ENCODE measurements around the gene UBE2J1. TPM values are rescaled to one million over a fixed set of nuclear protein-coding genes. Genes with fewer than 3 reads are reported as not detected.
A peak's percentile ranks its signal among the peaks of the same experiment; 100 is the strongest.
"Not testable (repeated sequence)": the region's sequence is repeated elsewhere in the genome, so short reads cannot be mapped to it uniquely, and the experiment has no call there.

UBE2J1 gene
- total and polyA plus RNA-seq, 2 experiments from 2014 or later, result 42.9 to 44.5 TPM

- Histone ChIP-seq H3K4me3 (peak overlapping the region; percentile 3; the same call in 1 of the 2 replicates), H3F3A (ENCODE audit: insufficient read depth) (peaks cover 40% of the 10 kb centered on the region), H3K9me2 (ENCODE audit: insufficient read depth) (no peaks in the 10 kb centered on the region), H3K4me1 (ENCODE audit: insufficient read depth) (peaks cover 30% of the 10 kb centered on the region), H3K27me3 (replicated peaks; ENCODE audit: insufficient read depth) (no peaks in the 10 kb centered on the region; the same call in 1 of the 2 replicates), H2AFZ (no peak overlapping the region), H3K27ac (peak overlapping the region; percentile 63), H3K36me3 (ENCODE audit: low read depth) (no peaks in the 10 kb centered on the region), H4K20me1 (ENCODE audit: insufficient read depth) (no peaks in the 10 kb centered on the region), H3K9ac (0 out of 2 replicates have a peak overlapping the region, but pooled peaks have one; percentile 32), H3K79me2 (ENCODE audit: insufficient read depth) (no peaks in the 10 kb centered on the region), H3K9me3 (ENCODE audit: low read depth) (no peaks in the 10 kb centered on the region), H3K4me2 (ENCODE audit: unreplicated experiment) (peak overlapping the region; percentile 46)
- in situ Hi-C loops (cut with MboI), result no loop called here
- peak; percentile 80 for DNase-seq
- 3 to 5% methylated on average over 9 of the region's 9 CpGs for WGBS, 2 experiments (ENCODE audit: low coverage in 1 of 2, low lambda C conversion rate in 2 of 2, missing lambda C conversion rate in 2 of 2)
- TF ChIP-seq EZH2 (IDR thresholded peaks at IDR 0.05; ENCODE audit: insufficient read depth, poor library complexity, severe bottlenecking), result no peak
- no peak for TF ChIP-seq EZH2phosphoT487 (IDR thresholded peaks at IDR 0.05; ENCODE audit: insufficient read depth, low read depth)
These were observed 40.5 kb downstream of the UBE2J1 start for GRCh38 chr6:89311853-89312531.

- Histone ChIP-seq H4K20me1 (ENCODE audit: insufficient read depth) (no peaks in the 10 kb centered on the region), H3F3A (ENCODE audit: insufficient read depth) (peaks cover 40% of the 10 kb centered on the region), H3K79me2 (ENCODE audit: insufficient read depth) (no peaks in the 10 kb centered on the region), H2AFZ (no peak overlapping the region), H3K4me2 (ENCODE audit: unreplicated experiment) (peak overlapping the region; percentile 46), H3K9me2 (ENCODE audit: insufficient read depth) (no peaks in the 10 kb centered on the region), H3K4me3 (no peak overlapping the region), H3K4me1 (ENCODE audit: insufficient read depth) (peaks cover 30% of the 10 kb centered on the region), H3K27me3 (replicated peaks; ENCODE audit: insufficient read depth) (no peaks in the 10 kb centered on the region; the same call in 1 of the 2 replicates), H3K36me3 (ENCODE audit: low read depth) (no peaks in the 10 kb centered on the region), H3K9me3 (ENCODE audit: low read depth) (no peaks in the 10 kb centered on the region), H3K9ac (no peak overlapping the region), H3K27ac (no peak overlapping the region; the same call in 1 of the 2 replicates)
- 15 to 16% methylated on average over 5 of the region's 5 CpGs for WGBS, 2 experiments (ENCODE audit: low coverage in 1 of 2, low lambda C conversion rate in 2 of 2, missing lambda C conversion rate in 2 of 2)
- no peak for DNase-seq
- in situ Hi-C loops (cut with MboI), result no loop called here
- no peak for TF ChIP-seq EZH2 (IDR thresholded peaks at IDR 0.05; ENCODE audit: insufficient read depth, poor library complexity, severe bottlenecking)
- no peak for TF ChIP-seq EZH2phosphoT487 (IDR thresholded peaks at IDR 0.05; ENCODE audit: insufficient read depth, low read depth)
These were observed 41.0 kb downstream of the UBE2J1 start for GRCh38 chr6:89311530-89311852.

- H3F3A ChIP-seq (ENCODE audit: insufficient read depth), result peaks cover 40% of the 10 kb centered on the region
- H3K4me1 ChIP-seq (ENCODE audit: insufficient read depth), result peaks cover 30% of the 10 kb centered on the region
- no peaks in the 10 kb centered on the region for H4K20me1 ChIP-seq (ENCODE audit: insufficient read depth)
- in situ Hi-C loops (cut with MboI), result no loop called here
- TF ChIP-seq EZH2 (IDR thresholded peaks at IDR 0.05; ENCODE audit: insufficient read depth, poor library complexity, severe bottlenecking), result no peak
- TF ChIP-seq EZH2phosphoT487 (IDR thresholded peaks at IDR 0.05; ENCODE audit: insufficient read depth, low read depth), result no peak
- H3K27me3 ChIP-seq (replicated peaks; ENCODE audit: insufficient read depth), result no peaks in the 10 kb centered on the region; the same call in 1 of the 2 replicates
- H3K4me2 ChIP-seq (ENCODE audit: unreplicated experiment), result no peak overlapping the region
- WGBS, 2 experiments (ENCODE audit: low coverage in 1 of 2, low lambda C conversion rate in 2 of 2, missing lambda C conversion rate in 2 of 2), result 48 to 49% methylated on average over 11 of the region's 11 CpGs
- H3K27ac ChIP-seq, result no peak overlapping the region
- no peaks in the 10 kb centered on the region for H3K9me2 ChIP-seq (ENCODE audit: insufficient read depth)
- no peak overlapping the region for H2AFZ ChIP-seq
- H3K9ac ChIP-seq, result no peak overlapping the region
- H3K36me3 ChIP-seq (ENCODE audit: low read depth), result no peaks in the 10 kb centered on the region
- H3K4me3 ChIP-seq, result no peak overlapping the region
- no peaks in the 10 kb centered on the region for H3K79me2 ChIP-seq (ENCODE audit: insufficient read depth)
- no peaks in the 10 kb centered on the region for H3K9me3 ChIP-seq (ENCODE audit: low read depth)
- DNase-seq, result peak; percentile 57
These were observed 41.6 kb downstream of the UBE2J1 start for GRCh38 chr6:89310929-89311328.

GRCh38 chr6:89308525-89309395 is 43.8 kb downstream of the UBE2J1 start:
- TF ChIP-seq EZH2 (IDR thresholded peaks at IDR 0.05; ENCODE audit: insufficient read depth, poor library complexity, severe bottlenecking), result no peak
- no peak for TF ChIP-seq EZH2phosphoT487 (IDR thresholded peaks at IDR 0.05; ENCODE audit: insufficient read depth, low read depth)
- in situ Hi-C loops (cut with MboI), result no loop called here

GRCh38 chr6:89304517-89304916 is 48.0 kb downstream of the UBE2J1 start:
- WGBS, 2 experiments (ENCODE audit: low coverage in 1 of 2, low lambda C conversion rate in 2 of 2, missing lambda C conversion rate in 2 of 2), result 40 to 58% methylated on average over 3 of the region's 3 CpGs
- H3K36me3 ChIP-seq (ENCODE audit: low read depth); in situ Hi-C loops (cut with MboI): not testable (repeated sequence)

More at GRCh38 chr6:89308525-89309395, 43.8 kb downstream of the UBE2J1 start:
- peaks cover 28% of the 10 kb centered on the region for H3K4me1 ChIP-seq (ENCODE audit: insufficient read depth)
- H3K9ac ChIP-seq, result no peak overlapping the region
- no peak overlapping the region for H3K4me3 ChIP-seq
- H3K27ac ChIP-seq, result no peak overlapping the region
- H4K20me1 ChIP-seq (ENCODE audit: insufficient read depth), result no peaks in the 10 kb centered on the region
- peaks cover 3% of the 10 kb centered on the region; the same call in 1 of the 2 replicates for H3K27me3 ChIP-seq (replicated peaks; ENCODE audit: insufficient read depth)
- no peaks in the 10 kb centered on the region for H3K9me2 ChIP-seq (ENCODE audit: insufficient read depth)
- no peak overlapping the region for H2AFZ ChIP-seq
- no peak overlapping the region for H3K4me2 ChIP-seq (ENCODE audit: unreplicated experiment)
- H3K79me2 ChIP-seq (ENCODE audit: insufficient read depth), result no peaks in the 10 kb centered on the region
- 78 to 79% methylated on average over 9 of the region's 9 CpGs for WGBS, 2 experiments (ENCODE audit: low coverage in 1 of 2, low lambda C conversion rate in 2 of 2, missing lambda C conversion rate in 2 of 2)
- H3K9me3 ChIP-seq (ENCODE audit: low read depth), result no peaks in the 10 kb centered on the region
- peaks cover 22% of the 10 kb centered on the region for H3F3A ChIP-seq (ENCODE audit: insufficient read depth)
- DNase-seq, result no peak
- H3K36me3 ChIP-seq (ENCODE audit: low read depth), result no peaks in the 10 kb centered on the region

More at GRCh38 chr6:89304517-89304916, 48.0 kb downstream of the UBE2J1 start:
- H3K27me3 ChIP-seq (replicated peaks; ENCODE audit: insufficient read depth), result peaks cover 11% of the 10 kb centered on the region
- H3K4me2 ChIP-seq (ENCODE audit: unreplicated experiment); H3K9me3 ChIP-seq (ENCODE audit: low read depth); H3K9me2 ChIP-seq (ENCODE audit: insufficient read depth); H3K79me2 ChIP-seq (ENCODE audit: insufficient read depth); H3F3A ChIP-seq (ENCODE audit: insufficient read depth); H4K20me1 ChIP-seq (ENCODE audit: insufficient read depth); H3K9ac ChIP-seq; H3K27ac ChIP-seq; H3K4me1 ChIP-seq (ENCODE audit: insufficient read depth); DNase-seq; H3K4me3 ChIP-seq; H2AFZ ChIP-seq: not testable (repeated sequence)
